Lower leg skin (tissue), 3 donors: ENCODE data around the gene APMAP.

Source experiments
- POLR2A ChIP-seq, 2 donors: fragments of 450-650 bp; IDR thresholded peaks; one replicate each; pipeline ENCODE4 v1.6.1; 2016 to 2017; ENCODE audit warnings: antibody characterized with exemption in 2 of 2, mild to moderate bottlenecking in 1 of 2, moderate library complexity in 1 of 2
- TF ChIP-seq, protein P1 (sequence below), 3 donors: fragments of 450-650 bp; IDR thresholded peaks; one replicate each; pipeline ENCODE4 v1.5.1; 2016; ENCODE audit warnings: antibody characterized with exemption in 3 of 3, mild to moderate bottlenecking in 3 of 3, moderate library complexity in 2 of 3

DNA sequence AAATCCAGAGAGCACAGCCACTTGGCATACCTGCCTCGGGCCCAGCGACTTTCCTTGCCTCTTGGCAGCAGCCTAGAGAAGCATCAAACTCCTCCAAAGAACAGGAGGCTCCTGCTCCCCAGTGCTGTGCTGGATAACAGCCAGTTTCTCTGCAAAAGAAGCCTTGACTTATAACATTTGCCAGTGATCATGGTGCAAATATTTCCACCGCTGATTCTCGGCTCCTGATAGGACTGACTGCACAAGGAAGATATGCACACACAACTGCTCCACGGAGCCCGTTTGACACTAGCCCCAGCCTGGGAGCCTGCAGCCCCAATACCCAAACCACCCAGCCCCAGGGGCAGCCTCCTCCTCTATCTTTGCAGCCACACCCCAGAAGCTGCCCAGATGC, 47.9 kb upstream of the APMAP start:
- TF ChIP-seq, protein P1, sequence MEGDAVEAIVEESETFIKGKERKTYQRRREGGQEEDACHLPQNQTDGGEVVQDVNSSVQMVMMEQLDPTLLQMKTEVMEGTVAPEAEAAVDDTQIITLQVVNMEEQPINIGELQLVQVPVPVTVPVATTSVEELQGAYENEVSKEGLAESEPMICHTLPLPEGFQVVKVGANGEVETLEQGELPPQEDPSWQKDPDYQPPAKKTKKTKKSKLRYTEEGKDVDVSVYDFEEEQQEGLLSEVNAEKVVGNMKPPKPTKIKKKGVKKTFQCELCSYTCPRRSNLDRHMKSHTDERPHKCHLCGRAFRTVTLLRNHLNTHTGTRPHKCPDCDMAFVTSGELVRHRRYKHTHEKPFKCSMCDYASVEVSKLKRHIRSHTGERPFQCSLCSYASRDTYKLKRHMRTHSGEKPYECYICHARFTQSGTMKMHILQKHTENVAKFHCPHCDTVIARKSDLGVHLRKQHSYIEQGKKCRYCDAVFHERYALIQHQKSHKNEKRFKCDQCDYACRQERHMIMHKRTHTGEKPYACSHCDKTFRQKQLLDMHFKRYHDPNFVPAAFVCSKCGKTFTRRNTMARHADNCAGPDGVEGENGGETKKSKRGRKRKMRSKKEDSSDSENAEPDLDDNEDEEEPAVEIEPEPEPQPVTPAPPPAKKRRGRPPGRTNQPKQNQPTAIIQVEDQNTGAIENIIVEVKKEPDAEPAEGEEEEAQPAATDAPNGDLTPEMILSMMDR (IDR thresholded peaks at IDR 0.05): no peak
- no peak for TF ChIP-seq POLR2A (IDR thresholded peaks at IDR 0.05)
